ENCODE results near the gene H2AZ1.
"Not testable (repeated sequence)": the region's sequence is repeated elsewhere in the genome, so short reads cannot be mapped to it uniquely, and the experiment has no call there.

Gene H2AZ1

DNA sequence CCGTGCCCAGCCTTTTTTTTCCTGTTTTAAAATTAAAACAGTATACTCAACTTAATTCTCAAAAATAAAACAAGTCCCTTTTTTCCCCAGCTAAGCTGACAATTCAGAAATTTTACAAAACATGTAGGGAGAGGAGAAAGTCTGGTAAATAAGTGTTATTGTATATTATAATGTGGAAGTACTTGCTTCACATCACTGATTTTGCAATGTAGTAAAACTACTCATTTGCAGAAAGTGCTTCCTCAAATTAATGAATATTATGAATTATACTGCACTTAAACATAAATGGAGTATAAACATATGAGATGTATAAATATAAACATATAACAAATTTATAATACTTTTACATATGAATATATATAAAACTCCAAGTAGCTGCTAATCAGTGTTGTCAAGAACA, 11.6 kb upstream of the H2AZ1 start:
- no peak for TF ChIP-seq CTCF (IDR thresholded peaks at IDR 0.05; ENCODE audit: extremely low read depth, insufficient read depth, missing control alignments)
- in situ Hi-C loops (cut with MboI; ENCODE audit: low pct_unique_long_range_greater_than_20kb, low sequenced_read_pairs, unreplicated experiment): no loop called here
- DNase-seq (ENCODE audit: low spot score): no peak

DNA sequence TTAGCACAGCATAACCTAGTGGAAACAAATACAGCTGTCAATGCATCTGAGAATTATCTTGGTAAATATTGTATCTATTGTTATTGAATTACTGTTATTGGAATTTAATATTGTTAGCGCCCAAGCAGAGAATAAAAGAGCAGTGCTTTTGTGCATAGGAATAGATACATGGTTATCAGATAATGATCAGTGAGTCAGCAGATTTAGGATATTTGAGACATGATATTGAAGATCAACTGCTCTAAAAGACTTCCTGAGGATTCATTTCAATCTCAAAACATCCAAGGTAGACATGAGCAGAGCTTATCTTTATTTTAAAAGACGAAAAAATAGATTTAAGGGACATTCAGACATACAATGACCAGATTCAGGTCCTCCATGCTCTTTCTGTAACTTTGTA, 10.6 kb upstream of the H2AZ1 start:
- in situ Hi-C loops (cut with MboI; ENCODE audit: low pct_unique_long_range_greater_than_20kb, low sequenced_read_pairs, unreplicated experiment): no loop called here
- TF ChIP-seq CTCF (IDR thresholded peaks at IDR 0.05; ENCODE audit: extremely low read depth, insufficient read depth, missing control alignments): no peak
- no peak for DNase-seq (ENCODE audit: low spot score)

GRCh38 chr4:99958207-99958606, 8.1 kb upstream of the H2AZ1 start:
- in situ Hi-C loops (cut with MboI; ENCODE audit: low pct_unique_long_range_greater_than_20kb, low sequenced_read_pairs, unreplicated experiment); DNase-seq (ENCODE audit: low spot score): not testable (repeated sequence)

- TF ChIP-seq CTCF (IDR thresholded peaks at IDR 0.05; ENCODE audit: extremely low read depth, insufficient read depth, missing control alignments): no peak
- DNase-seq (ENCODE audit: low spot score): no peak
- in situ Hi-C loops (cut with MboI; ENCODE audit: low pct_unique_long_range_greater_than_20kb, low sequenced_read_pairs, unreplicated experiment): no loop called here
Observed at GRCh38 chr4:99950913-99951254, 809 bp upstream of the H2AZ1 start.

DNA sequence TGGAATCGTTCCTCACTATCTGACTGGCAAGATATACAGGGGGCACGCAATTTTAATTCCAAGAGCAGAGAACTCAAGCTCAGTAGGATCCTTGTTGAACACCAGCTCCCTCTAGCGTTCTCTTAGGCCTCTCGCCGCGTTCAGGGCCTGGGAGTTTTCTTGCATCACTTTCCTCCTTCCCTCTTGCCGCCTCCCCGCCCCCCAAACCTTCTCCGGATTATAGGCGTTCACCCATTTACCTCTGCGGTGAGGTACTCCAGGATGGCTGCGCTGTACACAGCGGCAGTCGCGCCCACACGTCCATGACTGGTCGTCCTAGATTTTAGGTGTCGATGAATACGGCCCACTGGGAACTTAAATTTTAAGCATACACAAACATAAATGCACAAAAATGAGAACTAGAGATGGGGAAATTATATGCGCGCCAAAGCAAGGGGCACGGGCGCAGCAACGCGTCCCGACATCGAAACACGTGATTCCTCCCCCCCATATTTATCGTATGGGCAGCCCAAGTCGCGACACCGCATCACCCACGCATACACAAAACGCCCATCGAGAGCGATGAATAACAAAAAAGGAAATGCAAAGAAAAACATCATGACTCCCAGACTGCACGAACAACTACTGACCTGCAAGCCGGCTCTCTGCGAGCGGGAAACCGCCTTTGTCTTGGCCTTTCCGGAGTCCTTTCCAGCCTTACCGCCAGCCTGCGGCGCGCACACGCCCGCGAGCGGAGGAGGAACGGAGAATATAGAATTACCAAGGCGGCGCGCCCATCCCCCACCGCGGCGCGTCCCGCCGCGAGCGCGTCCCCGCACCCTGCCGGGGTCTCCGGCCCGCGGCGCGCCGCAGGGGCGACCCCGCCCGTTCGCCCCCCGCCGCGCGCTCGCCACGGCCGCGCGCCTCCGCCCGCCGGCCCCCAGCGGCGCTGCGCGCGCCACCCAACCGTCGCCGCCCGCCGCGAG, 759 bp downstream of the H2AZ1 start:
- in situ Hi-C loops (cut with MboI; ENCODE audit: low pct_unique_long_range_greater_than_20kb, low sequenced_read_pairs, unreplicated experiment): loop anchor here (10.0 kb wide), 1 partner anchor 135 kb away; the partner anchor contains the start of gene DAPP1
- TF ChIP-seq CTCF (IDR thresholded peaks at IDR 0.05; ENCODE audit: extremely low read depth, insufficient read depth, missing control alignments): peak; percentile 85

DNA sequence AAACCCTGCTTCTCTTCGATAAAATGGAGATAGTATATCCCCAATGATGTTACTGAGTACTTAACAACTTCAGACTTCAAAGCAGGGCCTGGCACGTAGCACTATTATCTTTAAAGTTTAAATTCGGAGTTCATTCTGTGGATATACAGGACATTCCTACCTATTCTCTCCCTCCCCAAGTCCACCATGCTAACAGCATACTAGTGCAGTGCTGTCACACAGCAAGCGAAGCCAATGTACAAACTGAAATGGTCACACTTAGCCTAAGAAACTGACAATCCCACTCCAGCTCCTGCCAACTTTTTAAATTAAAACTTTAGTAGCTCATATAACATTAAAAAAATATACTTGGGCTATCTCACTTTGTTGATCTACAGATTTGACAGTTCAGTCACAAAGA, 2.5 kb downstream of the H2AZ1 start:
- TF ChIP-seq CTCF (IDR thresholded peaks at IDR 0.05; ENCODE audit: extremely low read depth, insufficient read depth, missing control alignments): no peak
- in situ Hi-C loops (cut with MboI; ENCODE audit: low pct_unique_long_range_greater_than_20kb, low sequenced_read_pairs, unreplicated experiment): loop anchor here (10.0 kb wide), 1 partner anchor 133 kb away; the partner anchor contains the start of gene DAPP1
- DNase-seq (ENCODE audit: low spot score): no peak

More for the DNA sequence above, 759 bp downstream of the H2AZ1 start:
- peak; percentile 80 for DNase-seq (ENCODE audit: low spot score)

DNA sequence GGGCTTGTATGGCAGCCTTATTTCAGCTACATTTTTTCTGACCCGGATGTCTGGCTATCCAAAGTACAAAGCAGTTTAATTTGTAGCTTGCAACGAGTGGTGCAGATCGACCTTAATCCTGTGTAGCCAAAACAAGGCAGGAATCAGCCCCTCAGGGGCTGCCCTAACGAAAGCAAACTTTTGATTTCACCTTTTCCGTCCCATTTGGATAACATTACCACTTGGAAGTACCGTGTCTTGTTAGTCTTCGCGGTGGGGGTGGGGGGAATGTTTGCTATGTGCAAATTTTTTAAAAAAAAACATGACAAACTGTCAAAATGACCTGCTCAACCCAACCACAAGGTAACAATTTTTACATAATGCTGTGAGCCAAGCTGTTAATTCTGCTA, 2.9 kb downstream of the H2AZ1 start:
- TF ChIP-seq CTCF (IDR thresholded peaks at IDR 0.05; ENCODE audit: extremely low read depth, insufficient read depth, missing control alignments): no peak
- DNase-seq (ENCODE audit: low spot score): no peak
- in situ Hi-C loops (cut with MboI; ENCODE audit: low pct_unique_long_range_greater_than_20kb, low sequenced_read_pairs, unreplicated experiment): loop anchor here (10.0 kb wide), 1 partner anchor 132 kb away; the partner anchor contains the start of gene DAPP1

Data from GM13977 (cell line).